ENCODE measurements around the gene LEMD2. TPM values are rescaled to one million over a fixed set of nuclear protein-coding genes. Genes with fewer than 3 reads are reported as not detected.

LEMD2 gene
- polyA plus RNA-seq, 1 of the 3 experiments (the other 2 are of a cell fraction), result 56.5 TPM

GRCh38 chr6:33813990-33814985, 25.4 kb upstream of the LEMD2 start (continued):
- TF ChIP-seq TEAD4 (IDR thresholded peaks at IDR 0.05; ENCODE audit: borderline replicate concordance, insufficient read depth) (no peak), CTCF (IDR thresholded peaks at IDR 0.05) (no peak), TCF12 (IDR thresholded peaks at IDR 0.05) (no peak), FOXM1 (IDR thresholded peaks at IDR 0.05; ENCODE audit: low read depth) (no peak), IRF3 (IDR thresholded peaks at IDR 0.05; ENCODE audit: low read depth, low read length) (no peak), PBX3 (IDR thresholded peaks at IDR 0.05) (no peak), ELF1 (IDR thresholded peaks at IDR 0.05) (no peak), NRF1 (IDR thresholded peaks at IDR 0.05; ENCODE audit: low read depth, low read length) (no peak)

GRCh38 chr6:33813246-33813904, 24.4 kb upstream of the LEMD2 start:
- DNase-seq, result no peak
- no peak overlapping the region for H2AFZ ChIP-seq (ENCODE audit: low read depth)
- no peaks in the 10 kb centered on the region for H3K9me2 ChIP-seq
- ChIA-PET POLR2A (interaction anchor here (1.2 kb wide), 1 partner anchor 19 kb away, joined by 3 read pairs; no protein-coding TSS in a partner anchor), CTCF (interaction anchor here (0.8 to 2.1 kb wide), 5 partner anchors 12 to 43 kb away, joined by 3 to 8 read pairs (median 3); no protein-coding TSS in a partner anchor)
- no peak overlapping the region for H3K4me3 ChIP-seq (ENCODE audit: low read depth in 2 of 2, low read length in 1 of 2)
- H3K4me1 ChIP-seq (ENCODE audit: control insufficient read depth in 1 of 2, insufficient read depth in 2 of 2, low read depth in 1 of 2, low read length in 1 of 2), result peaks cover 0 to 14% of the 10 kb centered on the region in 2 experiments; a peak in 2 of 4 replicates
- H3K27me3 ChIP-seq (ENCODE audit: insufficient read depth), result peaks cover 19% of the 10 kb centered on the region; the same call in 1 of the 2 replicates
- no peaks in the 10 kb centered on the region for H3K79me2 ChIP-seq (ENCODE audit: insufficient read depth)
- H3F3A ChIP-seq (replicated peaks; ENCODE audit: insufficient read depth), result no peaks in the 10 kb centered on the region
- no peaks in the 10 kb centered on the region for H3K9me3 ChIP-seq
- WGBS (ENCODE audit: low lambda C conversion rate), result 65% methylated on average over 9 of the region's 16 CpGs
- H4K20me1 ChIP-seq (ENCODE audit: insufficient read depth), result 0 out of 2 replicates have a peak, but pooled peaks cover 2% of the 10 kb centered on the region
- no peak overlapping the region for H3K4me2 ChIP-seq
- no peak overlapping the region for H3K9ac ChIP-seq
- TF ChIP-seq CTCF (IDR thresholded peaks at IDR 0.05), result no peak
- TF ChIP-seq RFX5 (IDR thresholded peaks at IDR 0.05; ENCODE audit: low read length), result no peak
- TF ChIP-seq JUND (IDR thresholded peaks at IDR 0.05), result no peak
- H3K36me3 ChIP-seq (replicated peaks in 1 of 2; ENCODE audit: control insufficient read depth in 1 of 2, insufficient read depth in 2 of 2, low read length in 1 of 2), result no peaks in the 10 kb centered on the region
- H3K27ac ChIP-seq (ENCODE audit: low read depth in 2 of 2, low read length in 1 of 2), result no peak overlapping the region
